AG04450 (cell line): ENCODE measurements around the gene CHERP. TPM values are rescaled to one million over a fixed set of nuclear protein-coding genes. Genes with fewer than 3 reads are reported as not detected.

Experiments
- CTCF ChIA-PET: fragments of 300-600, 350-600 bp; formaldehyde crosslinking; extraction: SDS; loops from one replicate; lab custom pipeline; 2022; ENCODE audit warnings: antibody characterized with exemption, inconsistent platforms; lab: Charles Lee
- POLR2A ChIA-PET: fragments of 350-600 bp; formaldehyde crosslinking; extraction: SDS; loops from one replicate; lab custom pipeline; 2021; ENCODE audit warnings: antibody characterized with exemption, inconsistent platforms; lab: Yijun Ruan, JAX
- DNase-seq: peaks from one replicate; pipeline ENCODE4 v3.0.0-alpha.2; 2011; ENCODE audit warnings: low read depth, low spot score
- H3K27ac ChIP-seq: one replicate; pipeline ENCODE4 v1.5.1; 2012; ENCODE audit warnings: low read depth, low read length, control low read depth
- H3K27me3 ChIP-seq: one replicate; pipeline ENCODE4 v1.6.0; 2012; ENCODE audit warnings: low read length; ENCODE audit not compliant: control insufficient read depth, insufficient read depth
- H3K4me3 ChIP-seq: 2 replicates; pipeline ENCODE4 v1.5.1; 2011; ENCODE audit warnings: mild to moderate bottlenecking, low read depth, low read length, control low read depth
- H3K9me3 ChIP-seq: 2 replicates; pipeline ENCODE4 v1.5.1; 2012; ENCODE audit warnings: low read length; ENCODE audit not compliant: control insufficient read depth, insufficient read depth
- polyA plus RNA-seq: library from polyadenylated mRNA; depleted of rRNA; stranded (reverse); fragments of >200 nt; gene quantifications from 2 replicates; pipeline ENCODE4 v1.2.3, GENCODE V29; 2011
- TF ChIP-seq, protein P1 (sequence below): IDR thresholded peaks from 2 replicates; pipeline ENCODE4 v1.5.1; 2011; ENCODE audit warnings: low read depth, low read length, control low read depth, inconsistent platforms

The CHERP gene
- polyA plus RNA-seq, 1 experiment: 3.4 TPM

DNA sequence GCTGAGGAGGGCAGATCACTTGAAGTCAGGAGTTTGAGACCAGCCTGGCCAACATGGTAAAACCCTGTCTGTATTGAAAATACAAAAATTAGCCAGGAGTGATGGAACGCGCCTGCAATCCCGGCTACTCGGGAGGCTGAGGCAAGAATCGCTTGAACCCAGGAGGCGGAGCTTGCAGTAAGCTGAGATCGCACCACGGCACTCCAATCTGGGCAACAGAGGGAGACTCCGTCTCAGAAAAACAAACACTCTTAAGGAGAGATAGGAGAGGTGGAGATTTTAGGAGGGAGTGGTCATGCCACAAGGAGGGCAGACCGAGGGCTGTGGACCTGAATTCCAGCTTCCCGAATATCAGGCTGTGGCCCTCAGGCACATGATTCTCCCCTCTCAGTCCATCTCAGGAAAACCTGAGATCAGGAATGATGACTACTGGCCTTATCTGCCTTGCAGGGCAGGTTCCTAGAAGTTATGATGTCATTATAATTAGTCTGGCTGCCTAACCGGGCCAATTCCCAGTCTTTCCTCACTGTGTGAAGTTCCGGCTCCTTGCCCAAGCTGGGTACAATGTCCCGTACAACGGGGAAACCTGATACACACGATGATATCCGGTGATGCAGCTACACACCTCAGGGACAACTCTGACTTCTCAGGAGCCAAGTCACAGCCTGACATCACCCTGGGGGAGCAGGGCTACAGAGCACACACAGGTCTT, 27.5 kb upstream of the CHERP start:
- TF ChIP-seq, protein P1, sequence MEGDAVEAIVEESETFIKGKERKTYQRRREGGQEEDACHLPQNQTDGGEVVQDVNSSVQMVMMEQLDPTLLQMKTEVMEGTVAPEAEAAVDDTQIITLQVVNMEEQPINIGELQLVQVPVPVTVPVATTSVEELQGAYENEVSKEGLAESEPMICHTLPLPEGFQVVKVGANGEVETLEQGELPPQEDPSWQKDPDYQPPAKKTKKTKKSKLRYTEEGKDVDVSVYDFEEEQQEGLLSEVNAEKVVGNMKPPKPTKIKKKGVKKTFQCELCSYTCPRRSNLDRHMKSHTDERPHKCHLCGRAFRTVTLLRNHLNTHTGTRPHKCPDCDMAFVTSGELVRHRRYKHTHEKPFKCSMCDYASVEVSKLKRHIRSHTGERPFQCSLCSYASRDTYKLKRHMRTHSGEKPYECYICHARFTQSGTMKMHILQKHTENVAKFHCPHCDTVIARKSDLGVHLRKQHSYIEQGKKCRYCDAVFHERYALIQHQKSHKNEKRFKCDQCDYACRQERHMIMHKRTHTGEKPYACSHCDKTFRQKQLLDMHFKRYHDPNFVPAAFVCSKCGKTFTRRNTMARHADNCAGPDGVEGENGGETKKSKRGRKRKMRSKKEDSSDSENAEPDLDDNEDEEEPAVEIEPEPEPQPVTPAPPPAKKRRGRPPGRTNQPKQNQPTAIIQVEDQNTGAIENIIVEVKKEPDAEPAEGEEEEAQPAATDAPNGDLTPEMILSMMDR: no peak
- H3K9me3 ChIP-seq: no peaks in the 10 kb centered on the region; the same call in 1 of the 2 replicates
- H3K4me3 ChIP-seq: no peak overlapping the region
- ChIA-PET POLR2A (no interaction called here), CTCF (no interaction called here)
- H3K27ac ChIP-seq: peak overlapping the region; percentile 47
- DNase-seq: no peak
- H3K27me3 ChIP-seq: no peaks in the 10 kb centered on the region

DNA sequence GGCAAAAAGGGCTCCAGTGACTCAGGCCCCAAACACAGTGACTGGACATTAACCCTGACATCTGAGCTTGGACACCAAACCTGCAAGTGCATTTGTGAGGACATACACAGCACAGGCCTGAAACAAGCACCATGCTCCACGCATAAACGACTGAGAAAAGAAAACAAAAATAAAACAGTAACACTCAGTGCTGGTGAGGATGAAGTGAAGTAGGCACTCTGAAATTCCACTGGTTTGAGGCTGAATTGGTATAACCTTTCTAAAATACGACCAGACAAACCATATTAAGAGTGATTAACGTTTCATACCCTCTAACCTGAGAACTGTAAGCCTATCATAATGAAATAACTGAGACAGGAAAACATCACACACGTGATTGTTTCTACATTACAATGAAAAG, 24.5 kb upstream of the CHERP start:
- POLR2A ChIA-PET: no interaction called here
- Histone ChIP-seq H3K9me3 (no peaks in the 10 kb centered on the region), H3K4me3 (no peak overlapping the region), H3K27ac (no peak overlapping the region), H3K27me3 (no peaks in the 10 kb centered on the region)
- CTCF ChIA-PET: no interaction called here
- no peak for DNase-seq
- TF ChIP-seq, protein P1: no peak

DNA sequence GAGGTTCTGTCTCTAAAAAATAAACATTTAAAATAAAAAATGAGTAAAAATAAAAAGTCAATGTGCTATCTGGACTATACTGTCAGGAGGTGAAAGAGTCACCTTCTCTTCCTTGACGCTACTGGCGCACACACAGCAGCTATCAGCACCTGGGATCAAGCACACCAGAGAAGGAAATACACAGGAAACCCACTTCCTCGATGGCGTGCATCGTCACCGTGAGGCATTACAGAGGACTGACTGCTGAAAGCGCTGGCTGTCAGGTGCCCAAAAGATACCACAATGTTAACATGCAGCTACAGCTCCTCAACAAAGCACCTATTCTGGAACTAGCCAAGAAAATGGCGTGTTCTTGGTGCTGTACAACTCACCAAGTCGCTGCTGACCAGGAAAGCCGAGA, 23.9 kb upstream of the CHERP start:
- H3K9me3 ChIP-seq: no peaks in the 10 kb centered on the region
- no peak for DNase-seq
- TF ChIP-seq, protein P1: no peak
- H3K4me3 ChIP-seq: no peak overlapping the region
- ChIA-PET CTCF (no interaction called here), POLR2A (no interaction called here)
- no peaks in the 10 kb centered on the region for H3K27me3 ChIP-seq
- peak overlapping the region; percentile 11 for H3K27ac ChIP-seq

DNA sequence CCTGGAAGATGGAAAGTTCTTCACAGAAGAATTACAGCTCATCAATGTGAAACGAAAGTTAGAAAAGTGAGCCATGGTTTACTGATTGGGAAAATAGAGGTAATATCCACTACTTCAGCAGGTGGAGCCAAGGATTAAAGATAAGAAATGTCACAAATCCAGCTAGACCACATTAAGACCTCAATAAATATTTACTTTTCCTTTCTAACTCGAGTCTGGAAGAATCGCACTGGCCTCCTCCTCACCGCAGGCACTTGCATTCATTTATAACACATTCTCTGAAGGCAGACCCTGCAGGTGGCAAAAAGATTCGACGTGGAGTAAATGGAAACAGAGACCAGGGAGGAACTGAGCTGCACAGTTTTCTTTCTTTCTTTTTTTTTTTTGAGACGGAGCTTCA, 22.6 kb upstream of the CHERP start:
- TF ChIP-seq, protein P1: no peak
- Histone ChIP-seq H3K27me3 (no peaks in the 10 kb centered on the region), H3K4me3 (no peak overlapping the region), H3K27ac (no peak overlapping the region), H3K9me3 (no peaks in the 10 kb centered on the region)
- ChIA-PET POLR2A (no interaction called here), CTCF (no interaction called here)
- DNase-seq: no peak

DNA sequence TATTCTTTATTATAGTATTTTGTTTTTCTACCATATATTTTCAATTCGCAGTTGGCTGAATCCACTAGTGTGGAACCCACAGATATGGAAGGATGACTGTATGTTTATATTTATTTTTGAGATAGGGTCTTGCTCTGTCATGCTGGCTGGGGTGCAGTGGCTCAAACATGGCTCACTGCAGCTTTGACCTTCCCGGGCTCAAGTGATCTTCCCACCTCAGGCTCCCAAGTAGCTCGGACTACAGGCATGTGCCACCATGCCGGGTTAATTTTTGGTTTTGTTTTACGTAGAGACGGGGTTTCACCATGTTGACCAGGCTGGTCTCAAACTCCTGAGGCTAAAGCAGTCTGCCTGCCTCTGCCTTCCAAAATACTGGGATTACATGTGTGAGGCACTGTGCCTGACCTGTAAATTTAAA, 20.4 kb upstream of the CHERP start:
- no peak for DNase-seq
- no peak overlapping the region for H3K27ac ChIP-seq
- TF ChIP-seq, protein P1: no peak
- CTCF ChIA-PET: no interaction called here
- no peaks in the 10 kb centered on the region for H3K27me3 ChIP-seq
- no peak overlapping the region for H3K4me3 ChIP-seq
- H3K9me3 ChIP-seq: no peaks in the 10 kb centered on the region
- POLR2A ChIA-PET: no interaction called here
